GM19239 (cell line): ENCODE data around the gene NKD2.
"Not testable (repeated sequence)": the region's sequence is repeated elsewhere in the genome, so short reads cannot be mapped to it uniquely, and the experiment has no call there.

ENCODE experiments used
- DNase-seq: peaks from one replicate; pipeline ENCODE4 v3.0.0; 2011; ENCODE audit warnings: low spot score; ENCODE audit not compliant: insufficient read length
- FAIRE-seq: peaks from 2 replicates; lab custom pipeline; 2011; peaks lifted over from hg19 to GRCh38; lab: Jason Lieb, UNC

NKD2 gene

DNA sequence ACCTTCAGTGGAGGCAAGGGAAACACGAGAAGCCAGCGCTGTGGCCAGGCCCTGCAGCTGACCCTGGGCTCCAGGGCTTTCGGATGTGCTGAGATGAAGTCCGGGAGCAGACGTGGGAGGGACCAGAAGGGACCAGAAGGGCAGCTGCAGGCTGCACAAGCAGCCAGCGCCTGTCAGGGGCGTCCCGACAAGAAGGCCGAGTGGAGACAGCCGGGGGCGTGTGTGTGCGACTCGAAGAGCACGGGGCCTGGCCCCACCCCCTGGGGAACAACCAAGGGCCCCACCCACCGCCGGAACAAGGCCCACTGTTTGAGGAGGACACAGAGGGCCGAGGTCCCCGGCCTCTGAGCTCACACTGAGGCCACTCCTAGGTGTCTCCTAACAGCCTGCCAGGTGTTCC is 71.8 kb downstream of the NKD2 start:
- no peak for DNase-seq
- FAIRE-seq: no peak

DNA sequence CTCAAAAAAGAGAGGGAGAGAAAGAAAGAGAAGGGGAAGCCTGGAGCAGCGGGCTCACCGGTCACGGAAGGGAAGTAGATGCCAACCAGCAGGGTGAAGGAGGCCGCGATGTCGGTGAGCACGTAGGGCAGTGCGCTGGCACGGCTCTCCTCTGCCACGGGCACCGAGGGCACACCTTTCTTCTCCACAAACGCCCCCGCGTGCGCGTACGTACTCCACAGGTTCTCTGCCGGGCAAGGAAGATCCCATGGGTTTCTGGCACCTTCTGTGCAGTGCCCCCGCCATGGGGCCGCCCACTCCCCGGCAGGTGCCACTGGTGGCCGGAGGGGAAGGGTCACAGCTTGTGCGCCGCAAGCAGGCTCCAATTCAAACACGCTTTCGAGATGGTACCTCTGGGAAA is 72.9 kb downstream of the NKD2 start:
- DNase-seq: no peak
- no peak for FAIRE-seq

DNA sequence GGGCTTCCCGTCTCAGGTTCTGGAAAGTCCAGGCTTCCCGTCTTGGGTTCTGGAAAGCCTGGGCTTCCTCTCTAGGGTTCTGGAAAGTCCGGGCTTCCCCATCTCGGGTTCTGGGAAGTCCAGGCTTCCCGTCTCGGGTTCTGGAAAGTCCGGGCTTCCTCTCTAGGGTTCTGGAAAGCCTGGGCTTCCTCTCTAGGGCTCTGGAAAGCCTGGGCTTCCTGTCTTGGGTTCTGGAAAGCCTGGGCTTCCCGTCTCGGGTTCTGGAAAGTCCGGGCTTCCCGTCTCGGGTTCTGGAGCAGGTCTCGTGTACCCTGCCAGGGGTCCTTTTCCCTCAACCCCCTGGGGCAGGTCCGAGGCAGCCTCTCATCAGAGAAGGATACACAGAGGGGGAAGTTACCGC is 74.4 kb downstream of the NKD2 start:
- DNase-seq, FAIRE-seq: not testable (repeated sequence)

DNA sequence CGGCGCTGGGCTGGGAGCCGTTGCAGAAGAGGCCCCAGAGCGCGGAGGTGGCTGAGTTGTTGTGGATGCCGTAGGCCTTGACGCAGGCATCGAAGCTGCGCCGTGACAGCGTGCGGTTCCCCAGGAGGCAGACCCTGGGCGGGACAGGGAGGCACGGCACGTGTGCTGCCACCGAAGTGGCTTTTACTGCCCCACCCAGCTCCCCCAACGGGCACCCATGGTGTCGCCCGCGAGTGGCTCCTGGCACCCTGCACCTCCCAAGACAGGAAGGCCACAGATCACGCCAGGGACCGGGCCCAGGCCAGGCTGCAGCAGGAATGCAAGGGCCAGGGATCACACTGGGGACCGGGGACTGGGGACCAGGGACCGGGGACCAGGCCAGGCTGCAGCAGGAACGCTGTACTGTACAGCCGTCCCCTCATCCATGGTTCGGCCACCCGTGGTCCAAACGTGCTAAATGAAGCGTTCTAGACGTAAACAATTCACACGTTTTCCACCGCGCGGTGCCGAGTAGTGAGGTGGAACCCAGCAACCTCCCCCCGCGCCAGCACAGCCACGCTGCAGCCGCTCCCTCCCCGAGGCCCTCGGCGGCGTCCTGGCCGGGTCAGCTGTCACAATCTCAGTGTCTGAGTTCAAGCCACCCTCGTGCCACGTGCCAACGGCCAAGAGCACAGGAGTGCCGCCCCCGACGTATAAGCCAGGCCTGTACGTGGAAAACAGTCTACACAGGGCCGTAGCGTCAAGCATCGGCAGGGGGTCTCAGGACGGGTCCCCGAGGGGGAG is 75.4 kb downstream of the NKD2 start:
- FAIRE-seq (no peak), DNase-seq (no peak)

DNA sequence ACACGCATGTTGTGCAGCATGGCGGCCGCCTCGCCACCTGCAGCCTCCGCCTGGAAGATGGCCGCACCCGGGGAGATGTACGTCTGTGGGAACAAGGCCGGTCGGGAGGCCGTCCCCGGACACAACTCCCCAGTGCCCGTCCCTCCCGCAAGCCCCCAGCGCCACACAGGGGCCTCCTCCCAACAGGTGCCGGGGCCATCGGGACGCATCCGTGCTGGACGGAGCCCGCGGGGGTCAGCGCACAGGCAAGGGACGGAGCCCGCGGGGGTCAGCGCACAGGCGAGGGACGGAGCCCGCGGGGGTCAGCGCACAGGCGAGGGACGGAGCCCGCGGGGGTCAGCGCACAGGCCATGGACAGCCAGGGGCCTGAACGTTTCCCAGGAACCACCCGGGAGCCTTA is 76.8 kb downstream of the NKD2 start:
- DNase-seq (no peak), FAIRE-seq (no peak)

DNA sequence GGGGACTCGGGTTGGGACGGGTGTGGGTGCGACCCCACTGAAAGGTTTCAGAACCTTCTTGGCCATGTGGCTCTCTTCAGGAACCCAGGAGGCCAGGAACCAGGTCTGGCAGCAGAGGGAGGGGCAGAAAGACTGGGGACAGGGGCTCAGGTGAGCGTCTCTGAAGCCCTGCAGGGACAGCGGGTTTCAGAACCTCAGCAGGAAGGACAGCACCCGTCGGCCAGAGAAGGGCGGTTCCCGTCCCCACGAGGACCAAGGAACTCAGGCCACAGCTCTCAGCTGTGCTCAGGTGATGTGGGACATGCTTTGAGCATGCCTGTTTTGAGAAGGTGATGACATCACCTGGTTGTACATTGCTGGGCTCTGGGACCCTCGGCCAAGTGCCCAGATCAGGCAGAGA is 77.5 kb downstream of the NKD2 start:
- DNase-seq (no peak), FAIRE-seq (no peak)

DNA sequence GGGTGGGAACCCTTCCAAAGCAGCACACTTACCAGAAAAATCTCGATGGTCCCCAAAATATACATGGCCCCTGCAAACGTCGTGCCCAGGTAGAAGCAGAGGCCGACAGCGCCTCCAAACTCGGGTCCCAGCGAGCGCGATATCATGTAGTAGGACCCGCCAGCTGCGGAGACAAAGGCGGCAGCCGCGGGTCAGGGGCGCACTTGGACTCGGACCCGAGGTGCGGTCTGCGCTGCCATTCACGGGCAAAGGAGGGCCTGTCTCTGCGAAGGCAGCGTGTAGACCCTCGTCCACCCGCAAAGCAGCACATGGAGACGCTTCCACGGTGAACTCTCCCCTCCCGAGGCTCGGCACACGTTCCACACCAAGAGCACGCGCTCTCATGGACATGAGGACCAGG is 78.3 kb downstream of the NKD2 start:
- FAIRE-seq: no peak
- DNase-seq: no peak

DNA sequence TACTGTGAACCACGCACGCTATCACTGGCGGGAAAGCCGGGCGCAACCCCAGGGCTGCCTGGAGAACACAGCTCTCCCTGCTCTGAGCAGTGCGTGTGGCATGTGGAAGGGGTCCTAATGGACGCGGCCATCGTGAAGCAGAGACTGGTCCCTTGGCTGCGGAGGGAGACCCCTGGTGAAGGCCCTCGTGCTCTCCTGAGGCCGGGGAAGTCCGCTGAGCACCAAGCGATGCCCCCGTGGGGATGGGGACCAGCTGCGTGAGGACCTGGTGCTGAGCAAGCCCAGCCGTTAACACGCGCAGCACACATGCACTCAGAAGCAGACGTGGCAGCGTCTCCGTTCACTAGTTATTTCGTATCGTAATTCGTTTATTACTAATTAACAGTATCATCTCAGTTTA is 78.8 kb downstream of the NKD2 start:
- DNase-seq: no peak
- no peak for FAIRE-seq

DNA sequence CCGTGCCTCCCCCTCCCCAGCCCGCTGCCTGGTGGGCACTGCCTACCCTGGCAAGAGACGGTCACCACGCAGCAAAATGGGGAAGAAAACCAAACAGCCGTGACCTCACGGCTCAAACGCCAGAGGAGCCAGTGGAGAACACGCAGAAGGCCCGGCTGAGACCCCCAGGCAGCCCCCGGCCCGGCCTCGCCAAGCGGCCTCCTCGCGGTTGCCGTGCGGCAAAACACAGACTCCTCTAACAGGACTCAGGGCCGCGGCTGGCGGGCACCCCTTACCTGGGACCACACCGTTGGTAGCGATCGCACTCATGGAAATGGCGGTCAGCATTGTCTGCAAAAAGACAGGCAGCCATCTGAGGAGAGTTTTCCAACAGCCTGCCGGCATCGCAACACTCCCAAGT is 79.4 kb downstream of the NKD2 start:
- no peak for FAIRE-seq
- DNase-seq: no peak
